NCI-H2227 (cell line): Measurements from ENCODE around the gene SCAMP3.

ENCODE experiments used
- DNase-seq: peaks from one replicate; lab custom pipeline; 2025; ENCODE audit not compliant: unreplicated experiment; lab: John Stamatoyannopoulos, UW

The SCAMP3 gene

GRCh38 chr1:155285631-155286044 lies 23.5 kb upstream of the SCAMP3 start:
- DNase-seq = no peak

GRCh38 chr1:155285063-155285462 lies 22.9 kb upstream of the SCAMP3 start:
- no peak for DNase-seq

- DNase-seq = no peak
These were observed 22.3 kb upstream of the SCAMP3 start for GRCh38 chr1:155284476-155284875.

- no peak for DNase-seq
These were observed 20.4 kb upstream of the SCAMP3 start for GRCh38 chr1:155282488-155283091.

- DNase-seq = peak; percentile 10
These were observed 17.1 kb upstream of the SCAMP3 start for GRCh38 chr1:155279268-155279667.

- no peak for DNase-seq
These were observed 16.6 kb upstream of the SCAMP3 start for GRCh38 chr1:155278689-155279160.

- DNase-seq = peak; percentile 82
These were observed 15.9 kb upstream of the SCAMP3 start for GRCh38 chr1:155277902-155278688.

- DNase-seq = peak; percentile 99
These were observed 15.1 kb upstream of the SCAMP3 start, which contains the start of gene HCN3 for GRCh38 chr1:155277070-155277901. Gene HCN3, plus strand, starts transcription at chr1:155277463. Its CDS starts 128 bp downstream, at chr1:155277591.

GRCh38 chr1:155273343-155274245 lies 11.4 kb upstream of the SCAMP3 start, which contains the start of gene CLK2:
Gene CLK2, minus strand, starts transcription at chr1:155273504. Its CDS starts 2,527 bp downstream, at chr1:155270977.
- peak; percentile 99 for DNase-seq

GRCh38 chr1:155272466-155273342 lies 10.5 kb upstream of the SCAMP3 start:
- DNase-seq = peak; percentile 89

- no peak for DNase-seq
These were observed 7.2 kb upstream of the SCAMP3 start for GRCh38 chr1:155269381-155269780.

- no peak for DNase-seq
These were observed 6.5 kb upstream of the SCAMP3 start for GRCh38 chr1:155268630-155269029.

GRCh38 chr1:155267373-155267772 lies 5.2 kb upstream of the SCAMP3 start:
- DNase-seq = no peak

- DNase-seq = no peak
These were observed 4.4 kb upstream of the SCAMP3 start for GRCh38 chr1:155266553-155266952.

GRCh38 chr1:155263067-155263466 lies 907 bp upstream of the SCAMP3 start:
- no peak for DNase-seq

- DNase-seq = no peak
These were observed 688 bp downstream of the SCAMP3 start for GRCh38 chr1:155261493-155261851.

- no peak for DNase-seq
These were observed 1.9 kb downstream of the SCAMP3 start for GRCh38 chr1:155260276-155260675.

- no peak for DNase-seq
These were observed 5.9 kb downstream of the SCAMP3 start for GRCh38 chr1:155256058-155256852.
